GM23338 (cell line): ENCODE results near the gene PSMA2. TPM values are rescaled to one million over a fixed set of nuclear protein-coding genes. Genes with fewer than 3 reads are reported as not detected.

Experiments used
- ATAC-seq: fragments of 200-7000 bp; cut with Tn5 transposase; 3 replicates; pipeline ENCODE4 v1.9.1; 2020
- DNase-seq: peaks from one replicate; pipeline ENCODE4 v3.0.0-alpha.2; 2015; ENCODE audit warnings: low spot score
- H2AFZ ChIP-seq: fragments of 200-600 bp; sonication (generic); 2 replicates; pipeline ENCODE4 v1.8.0; 2016; ENCODE audit warnings: antibody characterized with exemption, mild to moderate bottlenecking, moderate library complexity
- H3F3A ChIP-seq: fragments of 200-600 bp; sonication (generic); replicated peaks from 2 replicates; pipeline ENCODE4 v1.8.0; 2017; ENCODE audit warnings: antibody characterized with exemption, mixed run types, low read depth
- H3K27ac ChIP-seq: fragments of 200-600 bp; sonication (generic); 2 replicates; pipeline ENCODE4 v1.6.1; 2016; ENCODE audit warnings: low read depth
- H3K27me3 ChIP-seq: fragments of 200-600 bp; sonication (generic); 2 replicates; pipeline ENCODE4 v1.8.0; 2016; ENCODE audit warnings: mild to moderate bottlenecking, mixed run types, moderate library complexity; ENCODE audit not compliant: insufficient read depth
- H3K36me3 ChIP-seq: fragments of 200-600 bp; sonication (generic); 2 replicates; pipeline ENCODE4 v1.8.0; 2016; ENCODE audit warnings: mild to moderate bottlenecking; ENCODE audit not compliant: insufficient read depth
- H3K4me1 ChIP-seq: fragments of 200-600 bp; sonication (generic); 2 replicates; pipeline ENCODE4 v1.8.0; 2016; ENCODE audit warnings: mild to moderate bottlenecking, moderate library complexity; ENCODE audit not compliant: insufficient read depth
- H3K4me2 ChIP-seq: fragments of 200-600 bp; sonication (generic); 2 replicates; pipeline ENCODE4 v1.7.1; 2017; ENCODE audit warnings: mixed run types
- H3K4me3 ChIP-seq: fragments of 200-600 bp; sonication (generic); 2 replicates; pipeline ENCODE4 v1.6.1; 2016; ENCODE audit warnings: mixed run types
- H3K79me2 ChIP-seq: fragments of 200-600 bp; sonication (generic); replicated peaks from 2 replicates; pipeline ENCODE4 v1.8.0; 2017; ENCODE audit warnings: mild to moderate bottlenecking; ENCODE audit not compliant: insufficient read depth
- H3K9me2 ChIP-seq: fragments of 200-600 bp; sonication (generic); 2 replicates; pipeline ENCODE4 v1.8.0; 2017; ENCODE audit not compliant: insufficient read depth
- H4K20me1 ChIP-seq: fragments of 200-600 bp; sonication (generic); replicated peaks from 2 replicates; pipeline ENCODE4 v1.8.0; 2017; ENCODE audit warnings: mild to moderate bottlenecking; ENCODE audit not compliant: insufficient read depth
- H3K27ac Mint-ChIP-seq: 2 replicates; pipeline ENCODE4 v1.8.0; 2020; ENCODE audit warnings: inconsistent platforms, mild to moderate bottlenecking, moderate library complexity, mixed read lengths
- H3K27me3 Mint-ChIP-seq: 3 replicates; pipeline ENCODE4 v1.8.0; 2022; ENCODE audit warnings: low read depth, mild to moderate bottlenecking, moderate library complexity, mixed read lengths, inconsistent platforms; ENCODE audit not compliant: insufficient read depth, poor library complexity
- H3K36me3 Mint-ChIP-seq: 3 replicates; pipeline ENCODE4 v1.8.0; 2021; ENCODE audit warnings: low read depth, mild to moderate bottlenecking, inconsistent platforms, moderate library complexity, mixed read lengths
- H3K4me1 Mint-ChIP-seq: 3 replicates; pipeline ENCODE4 v1.8.0; 2020; ENCODE audit warnings: mild to moderate bottlenecking, inconsistent platforms, mixed read lengths
- H3K4me3 Mint-ChIP-seq: 3 replicates; pipeline ENCODE4 v1.8.0; 2021; ENCODE audit warnings: moderate library complexity, mild to moderate bottlenecking, inconsistent platforms, mixed read lengths
- H3K9me3 Mint-ChIP-seq: 3 replicates; pipeline ENCODE4 v1.8.0; 2020; ENCODE audit warnings: moderate library complexity, mild to moderate bottlenecking, inconsistent platforms, mixed read lengths
- CREB1 ChIP-seq: fragments of 250-450 bp; sonication (Bioruptor Pico); IDR thresholded peaks from 2 replicates; pipeline ENCODE4 v1.5.0; 2020; ENCODE audit warnings: low read depth, mild to moderate bottlenecking, moderate library complexity
- CTCF ChIP-seq, 2 experiments: fragments of 200-600 bp in 1 of 2; sonication (generic) in 1 of 2; conservative IDR thresholded peaks; 2 replicates each; pipeline versions ENCODE4 v1.5.1 to v1.6.1; 2016 to 2017; ENCODE audit warnings: antibody characterized with exemption in 2 of 2, low read depth in 2 of 2, mild to moderate bottlenecking in 2 of 2, moderate library complexity in 1 of 2
- EZH2 ChIP-seq: fragments of 200-600 bp; sonication (generic); IDR thresholded peaks from one replicate; pipeline ENCODE4 v1.8.0; 2017; ENCODE audit warnings: antibody characterized with exemption, mild to moderate bottlenecking, low read depth; ENCODE audit not compliant: unreplicated experiment
- JUNB ChIP-seq: IDR thresholded peaks from one replicate; pipeline ENCODE4 v1.6.1; 2016; ENCODE audit warnings: antibody characterized with exemption; ENCODE audit not compliant: unreplicated experiment
- NANOG ChIP-seq: IDR thresholded peaks from 2 replicates; pipeline ENCODE4 v1.6.1; 2016; ENCODE audit warnings: antibody characterized with exemption, borderline replicate concordance
- REST ChIP-seq: IDR thresholded peaks from one replicate; pipeline ENCODE4 v1.6.1; 2018; ENCODE audit warnings: antibody characterized with exemption; ENCODE audit not compliant: unreplicated experiment
- ZNF331 ChIP-seq: fragments of 250-450 bp; sonication (Bioruptor Pico); IDR thresholded peaks from 2 replicates; pipeline ENCODE4 v1.5.0; 2020; ENCODE audit warnings: low read depth, mild to moderate bottlenecking, moderate library complexity
- polyA plus RNA-seq: library from polyadenylated mRNA; unstranded; fragments of >200 nt; fragmentation: Nextera tagmentation; extraction: Ambion mirVana; gene quantifications from 2 replicates; pipeline ENCODE4 v1.2.1, GENCODE V29; 2016
- total RNA-seq: library from RNA; depleted of rRNA; stranded (reverse); fragments of >200 nt; shearing (Covaris generic); gene quantifications from 2 replicates; pipeline ENCODE4 v1.2.3, GENCODE V29; 2014
- TF ChIP-seq, protein P1 (sequence below): fragments of 250-450 bp; sonication (Bioruptor Pico); IDR thresholded peaks from 2 replicates; pipeline ENCODE4 v1.5.0; 2020; ENCODE audit warnings: mild to moderate bottlenecking, moderate library complexity

PSMA2 gene
- total and polyA plus RNA-seq, 2 experiments from 2014 or later: 178 to 678 TPM

- H3K36me3 Mint-ChIP-seq: peaks cover 33% of the 10 kb centered on the region
- peaks cover 33% of the 10 kb centered on the region for H3K9me3 Mint-ChIP-seq
- Histone ChIP-seq H4K20me1 (no peaks in the 10 kb centered on the region), H3K4me2 (no peak overlapping the region), H3K27ac (no peak overlapping the region), H3K79me2 (no peaks in the 10 kb centered on the region), H3K4me1 (0 out of 2 replicates have a peak, but pooled peaks cover 6% of the 10 kb centered on the region), H2AFZ (no peak overlapping the region), H3K36me3 (no peaks in the 10 kb centered on the region), H3F3A (no peaks in the 10 kb centered on the region), H3K4me3 (no peak overlapping the region), H3K9me2 (no peaks in the 10 kb centered on the region), H3K27me3 (no peaks in the 10 kb centered on the region)
- no peak for ATAC-seq
- TF ChIP-seq ZNF331 (CRISPR knock-in tag) (no peak), CREB1 (no peak), JUNB (no peak), NANOG (no peak), EZH2 (no peak), REST (no peak), CTCF (conservative IDR thresholded peaks at IDR 0.05; ENCODE audit: low read depth in 2 of 2) (no peak)
- TF ChIP-seq, protein P1, sequence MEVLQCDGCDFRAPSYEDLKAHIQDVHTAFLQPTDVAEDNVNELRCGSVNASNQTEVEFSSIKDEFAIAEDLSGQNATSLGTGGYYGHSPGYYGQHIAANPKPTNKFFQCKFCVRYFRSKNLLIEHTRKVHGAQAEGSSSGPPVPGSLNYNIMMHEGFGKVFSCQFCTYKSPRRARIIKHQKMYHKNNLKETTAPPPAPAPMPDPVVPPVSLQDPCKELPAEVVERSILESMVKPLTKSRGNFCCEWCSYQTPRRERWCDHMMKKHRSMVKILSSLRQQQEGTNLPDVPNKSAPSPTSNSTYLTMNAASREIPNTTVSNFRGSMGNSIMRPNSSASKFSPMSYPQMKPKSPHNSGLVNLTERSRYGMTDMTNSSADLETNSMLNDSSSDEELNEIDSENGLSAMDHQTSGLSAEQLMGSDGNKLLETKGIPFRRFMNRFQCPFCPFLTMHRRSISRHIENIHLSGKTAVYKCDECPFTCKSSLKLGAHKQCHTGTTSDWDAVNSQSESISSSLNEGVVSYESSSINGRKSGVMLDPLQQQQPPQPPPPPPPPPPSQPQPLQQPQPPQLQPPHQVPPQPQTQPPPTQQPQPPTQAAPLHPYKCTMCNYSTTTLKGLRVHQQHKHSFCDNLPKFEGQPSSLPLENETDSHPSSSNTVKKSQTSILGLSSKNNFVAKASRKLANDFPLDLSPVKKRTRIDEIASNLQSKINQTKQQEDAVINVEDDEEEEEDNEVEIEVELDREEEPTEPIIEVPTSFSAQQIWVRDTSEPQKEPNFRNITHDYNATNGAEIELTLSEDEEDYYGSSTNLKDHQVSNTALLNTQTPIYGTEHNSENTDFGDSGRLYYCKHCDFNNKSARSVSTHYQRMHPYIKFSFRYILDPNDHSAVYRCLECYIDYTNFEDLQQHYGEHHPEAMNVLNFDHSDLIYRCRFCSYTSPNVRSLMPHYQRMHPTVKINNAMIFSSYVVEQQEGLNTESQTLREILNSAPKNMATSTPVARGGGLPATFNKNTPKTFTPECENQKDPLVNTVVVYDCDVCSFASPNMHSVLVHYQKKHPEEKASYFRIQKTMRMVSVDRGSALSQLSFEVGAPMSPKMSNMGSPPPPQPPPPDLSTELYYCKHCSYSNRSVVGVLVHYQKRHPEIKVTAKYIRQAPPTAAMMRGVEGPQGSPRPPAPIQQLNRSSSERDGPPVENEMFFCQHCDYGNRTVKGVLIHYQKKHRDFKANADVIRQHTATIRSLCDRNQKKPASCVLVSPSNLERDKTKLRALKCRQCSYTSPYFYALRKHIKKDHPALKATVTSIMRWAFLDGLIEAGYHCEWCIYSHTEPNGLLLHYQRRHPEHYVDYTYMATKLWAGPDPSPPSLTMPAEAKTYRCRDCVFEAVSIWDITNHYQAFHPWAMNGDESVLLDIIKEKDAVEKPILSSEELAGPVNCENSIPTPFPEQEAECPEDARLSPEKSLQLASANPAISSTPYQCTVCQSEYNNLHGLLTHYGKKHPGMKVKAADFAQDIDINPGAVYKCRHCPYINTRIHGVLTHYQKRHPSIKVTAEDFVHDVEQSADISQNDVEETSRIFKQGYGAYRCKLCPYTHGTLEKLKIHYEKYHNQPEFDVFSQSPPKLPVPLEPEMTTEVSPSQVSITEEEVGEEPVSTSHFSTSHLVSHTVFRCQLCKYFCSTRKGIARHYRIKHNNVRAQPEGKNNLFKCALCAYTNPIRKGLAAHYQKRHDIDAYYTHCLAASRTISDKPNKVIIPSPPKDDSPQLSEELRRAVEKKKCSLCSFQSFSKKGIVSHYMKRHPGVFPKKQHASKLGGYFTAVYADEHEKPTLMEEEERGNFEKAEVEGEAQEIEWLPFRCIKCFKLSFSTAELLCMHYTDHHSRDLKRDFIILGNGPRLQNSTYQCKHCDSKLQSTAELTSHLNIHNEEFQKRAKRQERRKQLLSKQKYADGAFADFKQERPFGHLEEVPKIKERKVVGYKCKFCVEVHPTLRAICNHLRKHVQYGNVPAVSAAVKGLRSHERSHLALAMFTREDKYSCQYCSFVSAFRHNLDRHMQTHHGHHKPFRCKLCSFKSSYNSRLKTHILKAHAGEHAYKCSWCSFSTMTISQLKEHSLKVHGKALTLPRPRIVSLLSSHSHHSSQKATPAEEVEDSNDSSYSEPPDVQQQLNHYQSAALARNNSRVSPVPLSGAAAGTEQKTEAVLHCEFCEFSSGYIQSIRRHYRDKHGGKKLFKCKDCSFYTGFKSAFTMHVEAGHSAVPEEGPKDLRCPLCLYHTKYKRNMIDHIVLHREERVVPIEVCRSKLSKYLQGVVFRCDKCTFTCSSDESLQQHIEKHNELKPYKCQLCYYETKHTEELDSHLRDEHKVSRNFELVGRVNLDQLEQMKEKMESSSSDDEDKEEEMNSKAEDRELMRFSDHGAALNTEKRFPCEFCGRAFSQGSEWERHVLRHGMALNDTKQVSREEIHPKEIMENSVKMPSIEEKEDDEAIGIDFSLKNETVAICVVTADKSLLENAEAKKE: no peak
- DNase-seq: no peak
- H3K27ac Mint-ChIP-seq: no peak overlapping the region
- H3K4me3 Mint-ChIP-seq: no peak overlapping the region
- H3K27me3 Mint-ChIP-seq: peaks cover 7% of the 10 kb centered on the region
- peaks cover 9% of the 10 kb centered on the region; the same call in 2 of the 3 replicates for H3K4me1 Mint-ChIP-seq
Observed at GRCh38 chr7:42877862-42878261, 54.1 kb downstream of the PSMA2 start.
